T follicular helper cell (primary cell): ENCODE data around the gene CDH8.
"Not testable (repeated sequence)": the region's sequence is repeated elsewhere in the genome, so short reads cannot be mapped to it uniquely, and the experiment has no call there.

Experiments
- DNase-seq: peaks from one replicate; pipeline ENCODE4 v3.0.0-alpha.2; 2020; ENCODE audit warnings: low read depth

CDH8 gene

GRCh38 chr16:61934601-61935000, 101.6 kb downstream of the CDH8 start:
- DNase-seq = no peak

GRCh38 chr16:61929776-61930175, 106.5 kb downstream of the CDH8 start:
- no peak for DNase-seq

GRCh38 chr16:61926766-61927165, 109.5 kb downstream of the CDH8 start:
- no peak for DNase-seq

- DNase-seq = no peak
Measured at GRCh38 chr16:61923629-61924028, 112.6 kb downstream of the CDH8 start.

GRCh38 chr16:61921373-61921772, 114.9 kb downstream of the CDH8 start:
- no peak for DNase-seq

- not testable (repeated sequence) for DNase-seq
Measured at GRCh38 chr16:61917865-61918826, 118.1 kb downstream of the CDH8 start.

GRCh38 chr16:61915569-61915968, 120.7 kb downstream of the CDH8 start:
- no peak for DNase-seq

GRCh38 chr16:61909074-61909473, 127.2 kb downstream of the CDH8 start:
- no peak for DNase-seq

GRCh38 chr16:61908426-61908825, 127.8 kb downstream of the CDH8 start:
- DNase-seq = no peak

GRCh38 chr16:61901689-61902088, 134.5 kb downstream of the CDH8 start:
- DNase-seq = no peak

GRCh38 chr16:61900482-61900881, 135.8 kb downstream of the CDH8 start:
- no peak for DNase-seq

- DNase-seq = no peak
Measured at GRCh38 chr16:61897657-61898056, 138.6 kb downstream of the CDH8 start.

- DNase-seq = no peak
Measured at GRCh38 chr16:61892531-61892930, 143.7 kb downstream of the CDH8 start.

GRCh38 chr16:61891460-61891859, 144.8 kb downstream of the CDH8 start:
- no peak for DNase-seq

- DNase-seq = no peak
Measured at GRCh38 chr16:61890386-61890785, 145.9 kb downstream of the CDH8 start.

- no peak for DNase-seq
Measured at GRCh38 chr16:61887903-61888302, 148.3 kb downstream of the CDH8 start.

GRCh38 chr16:61885343-61885742, 150.9 kb downstream of the CDH8 start:
- DNase-seq = no peak

- no peak for DNase-seq
Measured at GRCh38 chr16:61879306-61879705, 156.9 kb downstream of the CDH8 start.

GRCh38 chr16:61877436-61877835, 158.8 kb downstream of the CDH8 start:
- DNase-seq = no peak

GRCh38 chr16:61872778-61873119, 163.5 kb downstream of the CDH8 start:
- DNase-seq = no peak

GRCh38 chr16:61871837-61872777, 164.1 kb downstream of the CDH8 start:
- no peak for DNase-seq

- no peak for DNase-seq
Measured at GRCh38 chr16:61862221-61863155, 173.8 kb downstream of the CDH8 start.
